GM19023 (cell line): ENCODE data around the gene NPEPL1.
A peak's percentile ranks its signal among the peaks of the same experiment; 100 is the strongest.
"Not testable (repeated sequence)": the region's sequence is repeated elsewhere in the genome, so short reads cannot be mapped to it uniquely, and the experiment has no call there.

ENCODE experiments used
- ATAC-seq: cut with Tn5 transposase; IDR thresholded peaks from one replicate; pipeline ENCODE4 v1.9.1; 2021; ENCODE audit warnings: mild to moderate bottlenecking, moderate library complexity; ENCODE audit not compliant: unreplicated experiment

NPEPL1 gene

GRCh38 chr20:58692579-58693225, at the start of gene NPEPL1:
Gene NPEPL1 (plus strand): TSS chr20:58692800. CDS start chr20:58692901, 101 bp downstream.
- ATAC-seq = peak; percentile 86

- not testable (repeated sequence) for ATAC-seq
Measured at GRCh38 chr20:58642896-58643295, 49.7 kb upstream of the NPEPL1 start.

GRCh38 chr20:58645412-58645968, 47.1 kb upstream of the NPEPL1 start:
- ATAC-seq = no peak

- ATAC-seq = no peak
Measured at GRCh38 chr20:58646257-58646656, 46.3 kb upstream of the NPEPL1 start.

GRCh38 chr20:58646703-58647102, 45.9 kb upstream of the NPEPL1 start:
- no peak for ATAC-seq

GRCh38 chr20:58647162-58647795, 45.3 kb upstream of the NPEPL1 start:
- no peak for ATAC-seq

- ATAC-seq = no peak
Measured at GRCh38 chr20:58647796-58648501, 44.7 kb upstream of the NPEPL1 start.

GRCh38 chr20:58648502-58648825, 44.1 kb upstream of the NPEPL1 start:
- ATAC-seq = not testable (repeated sequence)

GRCh38 chr20:58649288-58650180, 43.1 kb upstream of the NPEPL1 start:
- ATAC-seq = no peak

GRCh38 chr20:58650181-58650775, 42.3 kb upstream of the NPEPL1 start:
- ATAC-seq = peak; percentile 21

- peak; percentile 63 for ATAC-seq
Measured at GRCh38 chr20:58650776-58651558, 41.6 kb upstream of the NPEPL1 start, which contains the start of gene STX16. Gene STX16 (plus strand): TSS chr20:58651283. CDS start chr20:58652007, 724 bp downstream.

- ATAC-seq = no peak
Measured at GRCh38 chr20:58651559-58651945, 41.0 kb upstream of the NPEPL1 start.

- ATAC-seq = peak; percentile 42
Measured at GRCh38 chr20:58651946-58652605, 40.5 kb upstream of the NPEPL1 start.

- peak; percentile 4 for ATAC-seq
Measured at GRCh38 chr20:58652606-58653294, 39.9 kb upstream of the NPEPL1 start.

- ATAC-seq = no peak
Measured at GRCh38 chr20:58654337-58654736, 38.3 kb upstream of the NPEPL1 start.

- no peak for ATAC-seq
Measured at GRCh38 chr20:58655328-58656107, 37.1 kb upstream of the NPEPL1 start.

- no peak for ATAC-seq
Measured at GRCh38 chr20:58656831-58657230, 35.8 kb upstream of the NPEPL1 start.

GRCh38 chr20:58657262-58657661, 35.3 kb upstream of the NPEPL1 start:
- no peak for ATAC-seq
